H1 (cell line): ENCODE data around the gene PAOX. TPM values are rescaled to one million over a fixed set of nuclear protein-coding genes. Genes with fewer than 3 reads are reported as not detected.

Source experiments
- GTF2F1 ChIP-seq: IDR thresholded peaks from 2 replicates; pipeline ENCODE4 v1.6.1; 2012; ENCODE audit warnings: low read depth, low read length, improper control_type of control experiment, borderline replicate concordance
- HDAC2 ChIP-seq, 2 experiments: fragments of 300-600 bp in 1 of 2; sonication (generic) in 1 of 2; IDR thresholded peaks; 2 replicates each; pipeline ENCODE4 v1.6.1; 2011 to 2012; ENCODE audit warnings: low read depth in 2 of 2, low read length in 2 of 2, mild to moderate bottlenecking in 2 of 2, moderate library complexity in 2 of 2, borderline replicate concordance in 1 of 2, inconsistent platforms in 1 of 2
- POLR2A ChIP-seq, 2 experiments: IDR thresholded peaks; 1 replicate in 1 of 2; 2 replicates in 1 of 2; pipeline ENCODE4 v1.6.1; 2011; ENCODE audit warnings: low read depth in 2 of 2, low read length in 2 of 2, mild to moderate bottlenecking in 2 of 2; ENCODE audit errors: control extremely low read depth in 1 of 2
- SAP30 ChIP-seq: fragments of 300-600 bp; sonication (generic); IDR thresholded peaks from 2 replicates; pipeline ENCODE4 v1.7.1; 2012; ENCODE audit warnings: low read length, moderate library complexity, mild to moderate bottlenecking, inconsistent platforms; ENCODE audit not compliant: insufficient read depth, insufficient replicate concordance
- polyA plus RNA-seq, 7 experiments: library from polyadenylated mRNA; depleted of rRNA in 3 of 7; stranded (reverse) in 5 of 7; unstranded in 2 of 7; fragments of >200 nt in 5 of 7; fragments of 200-250 nt in 2 of 7; gene quantifications; 1 replicate in 5 of 7; 2 replicates in 1 of 7; 4 replicates in 1 of 7; pipeline versions ENCODE4 v1.2.1 to v1.2.3, GENCODE V29; 2011 to 2013; ENCODE audit warnings: missing spikeins in 2 of 7, mixed read lengths in 2 of 7
- total RNA-seq: library from RNA; stranded (reverse); fragmentation: NEBNext Ultra II Directional; extraction: Animal tissue kit (Norgen Biotek cat#: 25700); gene quantifications from 2 replicates; pipeline ENCODE4 v1.2.1, GENCODE V29; 2021

The PAOX gene
- total and polyA plus RNA-seq, 2 of the 8 experiments (the other 6 are each of a cell fraction or from before 2014, with no cell fraction given), result 3.7 to 4.3 TPM

- no peak for TF ChIP-seq HDAC2 (IDR thresholded peaks at IDR 0.05; ENCODE audit: borderline replicate concordance in 1 of 2, low read depth in 2 of 2, low read length in 2 of 2)
- no peak for TF ChIP-seq GTF2F1
- TF ChIP-seq POLR2A (IDR thresholded peaks at IDR 0.05; ENCODE audit: control extremely low read depth in 1 of 2, low read depth in 2 of 2, low read length in 2 of 2), result no peak
- no peak for TF ChIP-seq SAP30
These were observed 20.1 kb downstream of the PAOX start (continued) for GRCh38 chr10:133399123-133399601.
